IPS DF 4.7 (cell line): ENCODE data around the gene ZNF485.
"Not testable (repeated sequence)": the region's sequence is repeated elsewhere in the genome, so short reads cannot be mapped to it uniquely, and the experiment has no call there.

Experiments
- DNase-seq: peaks from one replicate; pipeline ENCODE4 v3.0.0-alpha.2; 2013; ENCODE audit warnings: low spot score; ENCODE audit errors: extremely low read depth

The ZNF485 gene

DNA sequence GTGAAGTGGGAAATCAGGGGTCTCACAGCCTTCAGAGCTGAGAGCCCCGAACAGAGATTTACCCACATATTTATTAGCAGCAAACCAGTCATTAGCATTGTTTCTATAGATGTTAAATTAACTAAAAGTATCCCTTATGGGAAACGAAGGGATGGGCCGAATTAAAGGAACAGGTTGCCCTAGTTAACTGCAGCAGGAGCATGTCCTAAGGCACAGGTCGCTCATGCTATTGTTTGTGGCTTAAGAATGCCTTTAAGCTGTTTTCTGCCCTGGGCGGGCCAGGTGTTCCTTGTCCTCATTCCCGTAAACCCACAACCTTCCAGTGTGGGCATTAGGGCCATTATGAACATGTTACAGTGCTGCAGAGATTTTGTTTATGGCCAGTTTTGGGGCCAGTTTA, 4.7 kb upstream of the ZNF485 start:
- DNase-seq, result not testable (repeated sequence)

DNA sequence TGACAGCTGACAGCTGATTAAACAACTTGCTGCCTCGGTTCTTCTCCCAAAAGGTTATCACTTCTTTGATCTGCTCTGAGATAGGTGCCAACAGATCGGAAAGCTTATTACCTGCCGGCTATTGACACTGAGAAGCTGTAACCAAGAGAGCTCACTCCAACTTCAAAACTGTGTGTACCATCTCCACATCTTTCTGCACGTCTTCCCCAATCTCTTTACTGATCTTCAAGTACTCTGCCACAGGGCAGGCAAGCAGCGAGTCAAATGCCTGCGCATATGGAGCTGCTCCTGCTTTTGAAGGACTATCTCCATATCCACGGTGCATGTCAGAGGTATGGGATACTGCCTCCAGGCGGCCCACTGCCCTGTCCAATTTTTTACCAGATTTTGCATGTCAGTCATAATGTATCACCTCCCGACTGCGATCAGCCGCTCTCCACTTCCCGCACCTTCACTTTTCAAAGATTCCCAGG, 352 bp upstream of the ZNF485 start:
- DNase-seq, result no peak

GRCh38 chr10:43607199-43607573, 948 bp downstream of the ZNF485 start:
- DNase-seq, result no peak

- DNase-seq, result no peak
Measured at GRCh38 chr10:43610636-43611035, 4.4 kb downstream of the ZNF485 start.

- no peak for DNase-seq
Measured at GRCh38 chr10:43616697-43617370, 10.6 kb downstream of the ZNF485 start.

DNA sequence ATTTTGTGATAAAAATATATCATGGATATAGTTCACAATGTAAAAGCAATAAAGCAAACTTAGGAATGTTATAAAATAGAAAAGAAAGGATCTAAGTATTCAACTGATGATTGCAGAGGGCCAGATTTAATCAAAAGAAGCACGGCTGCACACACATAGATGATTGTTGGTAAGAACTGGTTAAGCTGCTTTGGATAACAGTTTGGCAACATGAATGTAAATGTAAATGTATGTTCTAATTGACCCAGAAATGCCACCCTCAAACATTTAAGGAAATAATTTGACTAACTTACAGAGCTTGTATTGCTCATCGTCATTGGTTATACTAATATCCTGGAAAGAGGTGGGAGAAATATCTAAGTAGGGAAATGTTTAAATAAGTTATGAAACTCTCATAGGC, 13.1 kb downstream of the ZNF485 start:
- DNase-seq, result no peak

DNA sequence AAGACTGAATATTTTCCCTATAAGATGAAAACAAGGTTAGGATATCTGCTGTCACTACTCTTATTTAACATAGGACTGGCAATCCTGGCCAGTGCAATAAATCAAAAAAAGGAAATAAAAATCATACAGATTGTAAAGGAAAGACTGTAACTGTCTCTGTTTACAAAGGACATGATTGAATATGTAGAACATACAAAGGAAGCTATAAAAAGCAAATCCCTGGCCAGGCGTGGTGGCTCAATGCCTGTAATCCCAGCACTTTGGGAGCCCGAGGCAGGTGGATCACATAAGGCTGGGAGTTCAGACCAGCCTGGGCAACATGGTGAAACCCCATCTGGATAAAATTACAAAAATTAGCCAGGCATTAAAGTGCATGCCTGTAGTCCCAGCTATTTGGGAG, 15.8 kb downstream of the ZNF485 start:
- no peak for DNase-seq

DNA sequence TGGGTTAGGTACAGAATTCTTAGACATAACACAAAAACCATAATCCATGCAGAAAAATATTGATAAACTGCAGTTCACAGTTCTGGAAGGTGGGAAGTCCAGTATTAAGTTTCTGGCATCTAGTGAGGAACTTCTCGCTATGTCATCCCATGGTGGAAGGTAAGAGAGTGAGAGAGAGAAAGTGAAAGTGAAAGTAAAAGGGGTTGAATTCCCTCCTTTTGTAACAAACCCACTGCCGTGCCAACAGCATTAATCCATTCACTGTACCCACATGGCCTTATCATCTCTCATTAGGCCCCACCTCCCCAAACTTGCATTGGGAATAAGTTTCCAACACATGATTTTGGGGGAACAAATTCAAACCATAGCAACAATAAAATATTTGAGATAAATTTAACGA, 17.1 kb downstream of the ZNF485 start:
- no peak for DNase-seq

- DNase-seq, result no peak
Measured at GRCh38 chr10:43627942-43628341, 21.7 kb downstream of the ZNF485 start.

DNA sequence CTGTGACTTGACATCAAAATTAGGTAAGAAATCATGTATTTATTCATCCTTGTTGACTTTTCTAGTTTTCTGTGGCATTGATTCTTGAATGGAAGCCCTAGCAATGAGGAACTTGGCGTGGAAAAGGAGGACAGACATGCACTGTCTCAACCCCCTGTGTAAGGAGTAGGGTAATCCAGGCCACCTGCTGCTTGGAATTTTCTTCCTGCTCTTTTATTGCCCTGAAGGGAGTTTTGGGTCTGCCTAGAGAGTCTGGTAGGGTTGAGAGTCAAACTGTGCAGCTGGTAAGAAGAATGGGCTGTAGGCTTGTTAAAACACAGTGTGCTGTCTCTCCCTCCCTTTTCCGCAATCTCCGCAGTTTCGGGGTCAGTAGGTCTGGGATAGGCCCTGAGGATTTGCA, 22.7 kb downstream of the ZNF485 start:
- no peak for DNase-seq

- DNase-seq, result not testable (repeated sequence)
Measured at GRCh38 chr10:43635816-43636215, 29.6 kb downstream of the ZNF485 start.

DNA sequence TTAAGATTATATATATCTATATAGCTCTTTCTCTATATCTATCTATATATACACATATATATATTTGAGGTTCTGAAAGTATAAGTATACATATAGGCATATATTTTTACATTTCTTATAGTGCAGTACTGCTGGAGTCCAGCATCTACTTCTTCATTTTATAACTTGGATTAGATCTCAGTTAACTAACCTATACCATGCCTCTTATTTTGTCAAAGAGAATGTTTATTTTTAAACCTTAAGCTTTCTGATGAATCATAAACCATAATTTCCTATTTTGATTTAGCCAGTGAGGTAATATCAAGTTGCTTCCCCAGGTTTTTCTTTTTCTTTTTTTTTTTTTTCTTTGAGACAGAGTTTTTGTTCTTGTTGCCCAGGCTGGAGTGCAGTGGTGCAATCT, 34.4 kb downstream of the ZNF485 start:
- no peak for DNase-seq

DNA sequence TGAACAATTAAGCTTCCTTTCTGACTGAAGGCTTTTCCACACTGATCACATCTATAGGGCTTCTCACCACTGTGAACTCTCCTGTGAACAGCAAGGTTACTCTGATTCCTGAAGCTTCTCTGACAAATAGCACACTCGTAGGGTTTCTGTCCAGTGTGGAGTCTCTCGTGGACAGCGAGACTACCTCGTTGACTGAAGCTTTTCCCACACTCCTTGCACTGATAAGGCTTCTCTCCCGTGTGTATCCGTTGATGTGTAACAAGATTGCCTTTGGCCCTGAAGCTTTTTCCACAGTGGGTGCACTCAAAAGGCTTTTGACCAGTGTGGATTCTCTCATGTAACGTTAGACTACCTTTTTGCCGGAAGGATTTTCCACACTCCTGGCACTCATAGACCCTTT, 38.0 kb downstream of the ZNF485 start:
- DNase-seq, result no peak

GRCh38 chr10:43645866-43646265, 39.6 kb downstream of the ZNF485 start:
- DNase-seq, result no peak

- no peak for DNase-seq
Measured at GRCh38 chr10:43647576-43647975, 41.3 kb downstream of the ZNF485 start.

DNA sequence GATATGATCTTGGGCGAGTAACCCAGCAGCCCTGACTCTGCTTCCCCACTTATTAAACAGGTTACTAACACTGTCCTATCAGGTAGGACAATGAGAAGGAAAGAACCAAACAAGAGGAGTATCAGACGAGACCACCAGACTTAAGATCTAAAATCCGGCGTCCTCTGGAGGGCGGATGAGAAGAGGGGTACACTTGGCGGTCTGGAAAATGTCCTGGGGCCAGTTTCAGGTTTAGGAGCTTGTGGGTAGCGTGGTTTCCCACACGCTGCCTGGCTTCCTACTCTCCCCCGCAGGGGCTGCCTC, 41.8 kb downstream of the ZNF485 start:
- no peak for DNase-seq

GRCh38 chr10:43648398-43649184, 42.4 kb downstream of the ZNF485 start, which contains the start of gene ZNF32:
Gene ZNF32, minus strand, starts transcription at chr10:43648881. Its CDS starts 2,748 bp downstream, at chr10:43646133.
- DNase-seq, result no peak

DNA sequence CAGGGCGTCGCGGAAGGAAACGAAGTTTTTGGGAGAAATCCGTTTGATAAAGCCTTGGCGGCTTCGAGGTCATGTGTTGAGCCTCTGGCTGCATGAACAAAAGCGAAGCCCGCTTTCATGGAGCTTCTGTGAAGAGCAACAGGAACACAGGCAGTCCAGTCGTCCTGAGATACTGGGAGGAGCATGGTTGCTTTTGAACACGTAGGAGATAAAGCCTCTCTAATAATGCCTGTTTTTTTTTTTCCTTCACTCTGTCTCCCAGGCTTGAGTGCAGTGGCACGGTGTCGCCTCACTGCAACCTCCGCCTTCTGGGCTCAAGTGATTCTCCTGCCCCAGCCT, 42.9 kb downstream of the ZNF485 start:
- no peak for DNase-seq

DNA sequence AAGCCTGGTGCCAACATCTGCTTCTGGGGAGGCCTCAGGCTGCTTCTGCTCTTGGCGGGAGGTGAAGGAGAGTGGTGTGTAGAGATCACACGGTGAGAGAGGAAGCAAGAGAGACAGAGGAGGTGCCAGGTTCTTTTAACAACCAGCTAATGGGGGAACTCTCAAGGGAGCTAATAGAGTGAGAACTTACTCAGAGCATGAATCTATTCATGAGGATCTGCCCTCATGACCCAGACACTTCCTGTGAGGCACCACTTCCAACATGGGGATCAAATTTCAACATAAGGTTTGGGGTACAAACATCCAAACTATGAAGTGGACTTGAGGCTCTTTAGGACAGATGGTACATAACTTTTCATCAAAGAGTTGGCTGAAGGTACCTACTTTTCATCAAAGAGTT, 47.5 kb downstream of the ZNF485 start:
- DNase-seq, result no peak

DNA sequence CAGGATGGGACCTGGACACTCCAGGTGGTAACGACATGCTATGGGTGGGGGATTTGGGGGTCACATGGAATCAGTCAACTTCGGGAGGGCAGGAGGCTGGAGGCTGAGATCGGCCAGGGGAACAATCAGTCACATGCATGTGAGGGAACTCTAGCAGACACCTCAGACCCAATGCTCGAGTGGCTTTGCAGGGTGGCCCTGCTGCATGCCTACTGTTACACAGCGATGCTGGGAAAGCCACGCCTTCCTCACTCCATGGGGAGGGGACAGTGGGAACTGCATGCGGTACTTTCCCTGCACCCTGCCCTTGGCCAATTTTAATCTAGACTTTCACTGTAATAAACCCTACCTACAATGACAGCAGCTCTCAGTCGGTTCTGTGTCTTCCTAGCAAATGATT, 49.1 kb downstream of the ZNF485 start:
- DNase-seq, result no peak

- no peak for DNase-seq
Measured at GRCh38 chr10:43658227-43658626, 52.0 kb downstream of the ZNF485 start.

DNA sequence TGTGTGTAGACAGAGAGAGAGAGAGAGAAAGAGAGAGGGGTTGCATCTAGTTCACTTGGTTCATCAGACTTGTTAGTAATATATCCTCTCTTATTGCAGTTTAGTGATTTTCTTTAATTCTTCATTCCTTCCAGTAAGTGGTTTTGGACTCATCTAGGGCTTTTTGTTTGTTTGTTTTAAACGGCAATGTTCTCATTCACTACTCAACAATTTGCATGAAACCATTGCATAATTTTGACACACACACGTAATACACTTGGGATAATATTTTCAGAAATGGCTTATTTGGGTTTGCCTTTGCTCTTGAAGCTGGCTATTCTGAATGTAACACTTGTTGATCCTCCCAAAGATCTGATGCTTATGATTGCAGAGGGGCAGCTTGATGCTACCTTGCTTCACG, 58.8 kb downstream of the ZNF485 start:
- no peak for DNase-seq

DNA sequence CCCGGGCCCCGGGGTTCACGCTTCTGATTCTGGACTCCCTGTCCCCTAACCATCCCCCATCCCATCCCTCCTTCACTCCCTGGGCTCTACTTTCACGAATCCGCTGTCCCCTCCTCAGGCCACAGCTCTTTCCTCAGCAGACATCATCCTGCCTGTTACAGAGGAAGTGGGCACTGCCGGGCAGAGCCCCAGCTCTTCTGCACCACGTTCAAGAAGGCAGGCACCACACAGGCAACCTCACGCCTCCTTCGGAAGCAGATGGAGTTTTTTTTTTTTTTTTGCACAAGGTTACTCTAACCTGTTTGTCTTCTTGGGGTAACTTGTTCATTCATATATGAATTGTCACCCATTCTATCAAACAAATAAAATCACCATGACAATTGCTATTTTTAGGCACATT, 60.3 kb downstream of the ZNF485 start:
- no peak for DNase-seq
